ENCODE data around the gene NSMCE1.

The NSMCE1 gene

GRCh38 chr16:27240948-27241531 is 27.5 kb downstream of the NSMCE1 start:
- TF ChIP-seq SNAI2 (CRISPR knock-in tag; IDR thresholded peaks at IDR 0.05) (no peak), ESRRG (CRISPR knock-in tag; IDR thresholded peaks at IDR 0.05) (no peak), ZNF70 (CRISPR knock-in tag; IDR thresholded peaks at IDR 0.05) (no peak), ZC3H10 (CRISPR knock-in tag; IDR thresholded peaks at IDR 0.05) (no peak), ZFP3 (CRISPR knock-in tag; IDR thresholded peaks at IDR 0.05) (no peak), TOX (CRISPR knock-in tag; IDR thresholded peaks at IDR 0.05; ENCODE audit: borderline replicate concordance) (no peak), TSHZ2 (CRISPR knock-in tag; IDR thresholded peaks at IDR 0.05) (no peak)
- ATAC-seq = peak; percentile 9; the same call in 1 of the 3 replicates

GRCh38 chr16:27239906-27240655 is 28.5 kb downstream of the NSMCE1 start:
- no peak for TF ChIP-seq POU6F1 (CRISPR knock-in tag; IDR thresholded peaks at IDR 0.05; ENCODE audit: borderline replicate concordance, low read depth)
- TF ChIP-seq ESRRG (CRISPR knock-in tag; IDR thresholded peaks at IDR 0.05) = no peak
- no peak for TF ChIP-seq RARB (CRISPR knock-in tag; IDR thresholded peaks at IDR 0.05)
- TF ChIP-seq ZFP30 (CRISPR knock-in tag; IDR thresholded peaks at IDR 0.05) = no peak
- TF ChIP-seq TOX (CRISPR knock-in tag; IDR thresholded peaks at IDR 0.05; ENCODE audit: borderline replicate concordance) = no peak
- TF ChIP-seq, protein P1, sequence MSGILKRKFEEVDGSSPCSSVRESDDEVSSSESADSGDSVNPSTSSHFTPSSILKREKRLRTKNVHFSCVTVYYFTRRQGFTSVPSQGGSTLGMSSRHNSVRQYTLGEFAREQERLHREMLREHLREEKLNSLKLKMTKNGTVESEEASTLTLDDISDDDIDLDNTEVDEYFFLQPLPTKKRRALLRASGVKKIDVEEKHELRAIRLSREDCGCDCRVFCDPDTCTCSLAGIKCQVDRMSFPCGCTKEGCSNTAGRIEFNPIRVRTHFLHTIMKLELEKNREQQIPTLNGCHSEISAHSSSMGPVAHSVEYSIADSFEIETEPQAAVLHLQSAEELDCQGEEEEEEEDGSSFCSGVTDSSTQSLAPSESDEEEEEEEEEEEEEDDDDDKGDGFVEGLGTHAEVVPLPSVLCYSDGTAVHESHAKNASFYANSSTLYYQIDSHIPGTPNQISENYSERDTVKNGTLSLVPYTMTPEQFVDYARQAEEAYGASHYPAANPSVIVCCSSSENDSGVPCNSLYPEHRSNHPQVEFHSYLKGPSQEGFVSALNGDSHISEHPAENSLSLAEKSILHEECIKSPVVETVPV (CRISPR knock-in tag; IDR thresholded peaks at IDR 0.05) = no peak
- TF ChIP-seq, protein P2, sequence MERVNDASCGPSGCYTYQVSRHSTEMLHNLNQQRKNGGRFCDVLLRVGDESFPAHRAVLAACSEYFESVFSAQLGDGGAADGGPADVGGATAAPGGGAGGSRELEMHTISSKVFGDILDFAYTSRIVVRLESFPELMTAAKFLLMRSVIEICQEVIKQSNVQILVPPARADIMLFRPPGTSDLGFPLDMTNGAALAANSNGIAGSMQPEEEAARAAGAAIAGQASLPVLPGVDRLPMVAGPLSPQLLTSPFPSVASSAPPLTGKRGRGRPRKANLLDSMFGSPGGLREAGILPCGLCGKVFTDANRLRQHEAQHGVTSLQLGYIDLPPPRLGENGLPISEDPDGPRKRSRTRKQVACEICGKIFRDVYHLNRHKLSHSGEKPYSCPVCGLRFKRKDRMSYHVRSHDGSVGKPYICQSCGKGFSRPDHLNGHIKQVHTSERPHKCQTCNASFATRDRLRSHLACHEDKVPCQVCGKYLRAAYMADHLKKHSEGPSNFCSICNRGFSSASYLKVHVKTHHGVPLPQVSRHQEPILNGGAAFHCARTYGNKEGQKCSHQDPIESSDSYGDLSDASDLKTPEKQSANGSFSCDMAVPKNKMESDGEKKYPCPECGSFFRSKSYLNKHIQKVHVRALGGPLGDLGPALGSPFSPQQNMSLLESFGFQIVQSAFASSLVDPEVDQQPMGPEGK (CRISPR knock-in tag; IDR thresholded peaks at IDR 0.05; ENCODE audit: borderline replicate concordance) = no peak
- TF ChIP-seq ZNF8 (CRISPR knock-in tag; IDR thresholded peaks at IDR 0.05) = no peak
- no peak for ATAC-seq

GRCh38 chr16:27239026-27239425 is 29.5 kb downstream of the NSMCE1 start:
- ATAC-seq = no peak
- TF ChIP-seq GLIS3 (CRISPR knock-in tag; IDR thresholded peaks at IDR 0.05) (no peak), CREB5 (CRISPR knock-in tag; IDR thresholded peaks at IDR 0.05; ENCODE audit: low read depth) (no peak), TSHZ2 (CRISPR knock-in tag; IDR thresholded peaks at IDR 0.05) (no peak), ZNF565 (CRISPR knock-in tag; conservative IDR thresholded peaks at IDR 0.05; ENCODE audit: low read depth) (no peak), TOX (CRISPR knock-in tag; IDR thresholded peaks at IDR 0.05; ENCODE audit: borderline replicate concordance) (no peak), ZNF8 (CRISPR knock-in tag; IDR thresholded peaks at IDR 0.05) (no peak), ZFP30 (CRISPR knock-in tag; IDR thresholded peaks at IDR 0.05) (no peak), ESRRG (CRISPR knock-in tag; IDR thresholded peaks at IDR 0.05) (no peak), ZFP3 (CRISPR knock-in tag; IDR thresholded peaks at IDR 0.05) (no peak), POU6F1 (CRISPR knock-in tag; IDR thresholded peaks at IDR 0.05; ENCODE audit: borderline replicate concordance, low read depth) (no peak), TCF4 (CRISPR knock-in tag; IDR thresholded peaks at IDR 0.05; ENCODE audit: borderline replicate concordance) (no peak), SNAI2 (CRISPR knock-in tag; IDR thresholded peaks at IDR 0.05) (no peak)
- TF ChIP-seq, protein P1 (CRISPR knock-in tag; IDR thresholded peaks at IDR 0.05) = no peak

Data from SK-N-SH treated with all-trans-retinoic acid at 6 μM for 48 hours (cell line).